ENCODE measurements around the gene MAP3K14.

DNA sequence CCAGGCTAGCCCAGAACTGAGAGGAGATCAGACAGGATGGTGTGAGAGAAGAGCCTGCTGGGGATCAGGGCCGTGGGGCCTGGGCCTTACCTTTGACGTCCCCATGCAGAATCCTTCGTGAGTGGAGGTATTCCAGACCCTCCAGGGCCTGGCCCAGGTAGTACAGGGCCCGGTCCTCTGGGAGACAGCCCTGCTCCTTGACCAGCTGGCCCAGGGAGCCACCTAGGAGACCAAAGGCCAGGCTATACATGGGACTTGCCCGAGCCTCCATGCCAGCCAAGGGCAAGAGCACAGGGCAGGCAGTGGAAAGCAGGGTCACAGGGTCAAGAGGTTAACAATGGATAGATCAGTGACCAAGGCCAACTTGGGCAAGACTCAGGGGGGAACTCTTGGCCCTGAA, 42.8 kb downstream of the MAP3K14 start:
- TF ChIP-seq CTCF (IDR thresholded peaks at IDR 0.05; ENCODE audit: insufficient read depth, low read length, poor library complexity, severe bottlenecking) (no peak), EZH2phosphoT487 (conservative IDR thresholded peaks at IDR 0.05; ENCODE audit: low read length) (no peak)
